NCI-H774 (cell line): ENCODE measurements around the gene PRRC2B.
"Not testable (repeated sequence)": the region's sequence is repeated elsewhere in the genome, so short reads cannot be mapped to it uniquely, and the experiment has no call there.

ENCODE experiments used
- DNase-seq: peaks from one replicate; lab custom pipeline; 2025; lab: John Stamatoyannopoulos, UW

PRRC2B gene

DNA sequence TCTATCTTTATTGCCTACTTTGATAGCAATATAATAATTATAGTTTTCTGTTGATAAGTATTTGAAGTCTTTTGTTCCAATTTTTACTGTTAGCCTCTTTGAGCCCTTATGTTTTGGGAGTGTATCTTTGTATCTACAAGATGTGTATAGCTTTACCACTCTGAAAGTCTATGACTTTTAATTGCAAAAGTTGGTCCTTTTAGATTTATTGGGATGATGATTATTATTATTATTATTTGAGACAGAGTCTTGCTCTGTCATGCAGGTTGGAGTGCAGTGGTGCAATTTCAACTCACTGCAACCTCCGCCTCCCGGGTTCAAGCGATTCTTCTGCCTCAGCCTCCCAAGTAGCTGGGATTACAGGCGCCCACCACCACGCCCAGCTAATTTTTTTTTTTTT is 78.2 kb downstream of the PRRC2B start:
- DNase-seq, result not testable (repeated sequence)

DNA sequence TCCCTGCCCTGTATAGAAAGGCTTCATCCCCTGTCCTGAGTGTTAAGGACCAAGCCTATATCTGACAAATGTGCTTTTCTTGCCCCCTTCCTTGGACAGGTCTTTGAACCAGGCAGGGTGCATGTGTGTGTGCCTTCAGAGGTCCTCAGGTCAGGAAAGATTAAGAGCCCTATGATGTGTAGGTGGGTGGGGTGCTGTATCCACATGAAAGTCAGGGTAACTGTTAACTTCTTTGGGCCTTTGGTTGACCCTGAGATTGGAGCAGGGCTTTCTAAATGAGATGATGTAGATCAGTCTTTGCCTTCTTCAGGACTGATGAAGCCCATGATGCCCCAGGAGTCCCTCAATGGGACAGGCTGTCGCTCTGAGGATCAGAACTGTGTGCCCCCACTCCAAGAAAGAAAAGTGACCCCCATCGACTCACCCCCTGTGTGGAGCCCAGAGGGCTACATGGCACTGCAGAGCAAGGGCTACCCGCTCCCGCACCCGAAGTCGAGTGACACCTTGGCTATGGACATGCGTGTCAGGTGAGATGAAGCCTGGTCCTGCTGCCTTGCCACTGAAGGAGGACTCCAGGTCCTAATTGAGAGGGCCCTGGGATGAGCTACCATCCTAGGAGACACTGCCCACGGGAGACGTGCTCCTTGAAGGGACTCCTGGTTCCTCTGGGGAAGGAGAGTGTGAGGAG is 79.5 kb downstream of the PRRC2B start:
- DNase-seq, result no peak

DNA sequence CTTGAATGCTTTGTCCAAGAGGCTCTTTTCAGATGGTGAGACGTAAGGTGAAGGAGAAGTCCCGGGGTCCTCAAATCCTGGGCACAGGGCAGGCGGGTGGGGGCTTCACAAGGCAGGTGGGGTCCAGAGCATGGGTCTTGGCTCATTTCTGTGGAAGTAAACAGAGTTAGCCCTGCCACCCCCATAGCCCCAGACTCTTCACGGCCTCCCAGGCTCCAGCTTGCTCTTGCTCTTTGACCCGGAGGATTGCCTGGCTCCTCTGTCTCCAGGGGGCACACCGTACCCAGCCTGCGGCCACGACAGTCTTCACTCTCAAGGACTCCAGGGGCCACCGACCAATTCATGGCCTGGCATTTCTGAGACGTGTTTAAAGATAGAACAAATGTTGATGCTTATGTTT is 80.0 kb downstream of the PRRC2B start:
- no peak for DNase-seq

DNA sequence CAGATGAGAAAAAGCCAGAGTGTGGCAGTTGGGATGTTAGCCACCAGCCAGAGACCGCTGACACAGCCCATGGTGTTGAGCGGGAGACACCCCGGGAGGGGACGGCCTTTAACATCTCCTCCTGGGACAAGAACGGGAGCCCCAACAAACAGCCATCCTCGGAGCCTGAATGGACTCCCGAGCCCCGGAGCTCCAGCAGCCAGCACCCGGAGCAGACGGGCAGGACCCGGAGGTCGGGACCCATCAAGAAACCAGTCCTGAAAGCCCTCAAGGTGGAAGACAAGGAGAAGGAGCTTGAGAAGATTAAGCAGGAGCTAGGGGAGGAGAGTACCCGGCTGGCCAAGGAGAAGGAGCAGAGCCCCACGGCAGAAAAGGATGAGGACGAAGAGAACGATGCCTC is 80.8 kb downstream of the PRRC2B start:
- no peak for DNase-seq

DNA sequence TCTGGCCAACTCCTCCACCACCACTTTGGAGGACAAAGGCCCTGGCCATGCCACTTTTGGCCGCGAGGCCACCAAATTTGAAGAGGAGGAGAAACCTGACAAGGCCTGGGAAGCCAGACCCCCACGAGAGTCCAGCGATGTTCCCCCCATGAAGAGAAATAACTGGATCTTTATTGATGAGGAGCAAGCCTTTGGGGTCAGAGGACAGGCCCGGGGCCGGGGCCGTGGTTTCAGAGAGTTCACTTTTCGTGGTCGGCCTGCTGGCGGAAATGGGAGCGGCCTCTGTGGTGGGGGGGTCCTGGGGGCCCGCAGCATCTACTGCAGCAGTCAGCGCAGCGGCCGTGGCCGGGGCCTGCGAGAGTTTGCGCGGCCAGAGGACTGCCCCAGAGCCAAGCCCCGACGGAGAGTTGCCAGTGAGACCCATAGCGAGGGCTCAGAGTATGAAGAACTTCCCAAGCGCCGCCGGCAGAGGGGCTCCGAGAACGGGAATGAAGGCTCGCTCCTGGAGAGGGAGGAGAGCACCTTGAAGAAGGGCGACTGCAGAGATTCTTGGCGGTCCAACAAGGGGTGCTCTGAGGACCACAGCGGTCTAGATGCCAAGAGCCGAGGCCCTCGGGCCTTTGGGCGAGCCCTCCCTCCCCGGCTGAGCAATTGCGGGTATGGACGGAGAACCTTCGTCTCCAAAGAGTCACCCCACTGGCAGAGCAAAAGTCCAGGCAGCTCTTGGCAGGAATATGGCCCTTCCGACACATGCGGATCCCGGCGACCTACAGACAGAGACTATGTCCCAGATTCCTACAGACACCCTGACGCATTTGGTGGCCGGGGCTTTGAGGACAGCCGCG is 81.4 kb downstream of the PRRC2B start:
- DNase-seq, result no peak

DNA sequence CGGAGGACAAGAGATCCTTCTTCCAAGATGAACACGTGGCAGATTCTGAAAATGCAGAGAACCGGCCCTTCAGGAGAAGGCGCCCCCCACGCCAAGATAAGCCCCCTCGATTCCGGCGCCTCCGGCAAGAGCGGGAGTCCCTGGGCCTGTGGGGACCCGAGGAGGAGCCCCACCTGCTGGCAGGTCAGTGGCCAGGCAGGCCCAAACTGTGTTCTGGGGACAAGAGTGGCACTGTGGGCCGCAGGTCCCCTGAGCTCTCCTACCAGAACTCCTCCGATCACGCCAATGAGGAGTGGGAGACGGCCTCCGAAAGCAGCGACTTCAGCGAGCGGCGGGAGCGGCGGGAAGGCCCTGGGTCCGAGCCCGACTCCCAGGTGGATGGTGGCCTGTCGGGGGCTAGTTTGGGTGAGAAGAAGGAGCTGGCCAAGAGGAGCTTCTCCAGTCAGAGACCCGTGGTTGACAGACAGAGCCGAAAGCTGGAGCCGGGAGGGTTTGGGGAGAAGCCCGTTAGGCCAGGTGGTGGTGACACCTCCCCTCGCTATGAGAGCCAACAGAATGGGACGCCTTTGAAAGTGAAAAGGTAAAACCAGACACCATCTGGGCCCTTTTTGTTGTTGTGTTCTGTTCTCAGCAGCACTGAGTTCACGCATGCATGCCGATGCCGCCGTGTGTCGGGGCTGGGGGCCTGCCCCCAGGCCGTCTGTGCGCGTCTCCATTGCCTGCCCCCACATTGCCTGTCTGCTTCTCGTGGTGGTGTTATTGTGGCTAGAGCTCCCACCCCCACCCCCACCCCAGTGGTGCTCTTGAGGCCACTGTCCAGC is 82.3 kb downstream of the PRRC2B start:
- DNase-seq, result no peak

DNA sequence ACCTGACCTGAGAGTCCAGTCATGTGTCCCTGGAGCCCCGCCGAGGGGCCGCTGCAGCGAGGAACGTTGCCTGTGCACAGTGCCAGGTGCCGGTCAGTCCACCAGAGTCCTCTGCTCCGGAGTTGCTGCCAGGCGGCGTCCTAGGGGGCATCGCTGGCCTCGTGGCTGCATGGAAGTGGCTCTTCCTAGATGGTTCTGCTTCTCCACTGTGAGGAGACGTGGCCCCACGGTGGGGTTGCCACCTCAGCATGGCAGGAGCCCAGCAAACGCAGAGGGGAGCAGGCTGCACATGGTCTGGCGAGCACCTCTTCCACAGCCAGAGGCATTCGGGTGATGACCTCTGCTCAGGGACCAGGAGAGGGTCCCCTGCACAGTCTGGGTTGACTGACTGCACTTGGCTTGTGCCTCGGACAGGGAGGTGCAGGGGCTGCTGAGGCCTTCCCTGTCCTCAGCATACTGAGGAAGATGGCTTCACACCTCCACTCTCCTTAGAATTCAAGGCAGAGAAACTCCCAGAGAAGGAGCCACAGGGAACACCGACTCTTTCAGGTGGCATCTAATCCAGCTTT is 83.0 kb downstream of the PRRC2B start:
- no peak for DNase-seq

DNA sequence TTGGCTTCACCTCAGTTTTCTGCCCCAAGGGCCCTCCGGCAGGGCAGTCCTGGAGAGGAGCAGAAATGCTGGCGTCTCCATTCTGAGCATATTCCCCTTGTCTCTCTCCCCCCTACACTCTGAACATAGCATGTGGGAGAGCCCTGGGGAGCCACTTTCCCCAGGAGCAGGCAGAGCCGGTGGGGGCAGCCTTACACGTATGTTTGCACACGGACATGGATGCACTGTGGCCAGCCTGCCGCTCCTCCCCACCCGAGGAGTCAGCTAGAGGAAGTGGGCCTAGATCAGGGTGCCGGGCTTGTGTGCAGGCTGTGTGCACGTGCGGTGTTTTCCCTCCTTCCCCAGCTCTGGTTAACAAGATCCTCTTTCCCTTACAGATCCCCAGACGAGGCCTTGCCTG is 83.5 kb downstream of the PRRC2B start:
- no peak for DNase-seq

DNA sequence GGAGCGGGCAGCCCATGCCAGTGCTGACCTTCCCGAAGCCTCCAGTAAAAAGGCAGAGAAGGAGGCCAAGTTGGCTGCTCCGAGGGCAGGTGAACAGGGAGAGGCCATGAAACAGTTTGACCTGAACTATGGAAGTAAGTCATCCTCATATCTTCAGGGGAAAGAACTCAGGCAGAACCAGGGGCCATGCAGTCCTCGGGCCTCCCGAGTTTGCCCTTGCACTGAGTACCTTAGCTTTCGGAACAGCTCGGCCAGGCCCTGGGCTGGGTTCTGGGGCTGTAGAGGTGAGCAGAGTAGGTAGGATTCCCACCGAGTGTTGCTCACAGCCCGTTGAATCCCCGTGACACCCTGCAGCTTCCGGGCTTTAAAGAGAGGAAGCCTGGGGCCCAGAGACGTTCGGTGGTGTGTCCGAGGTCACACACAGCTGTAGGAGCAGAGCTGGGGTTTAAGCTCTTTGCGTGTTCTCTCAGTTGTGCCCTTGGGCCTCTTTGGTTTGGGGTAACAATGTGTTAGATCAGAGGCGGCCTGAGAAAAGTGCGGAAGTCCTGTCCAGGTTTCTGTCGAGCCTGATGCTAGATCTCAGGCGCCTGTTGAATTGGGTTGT is 84.0 kb downstream of the PRRC2B start:
- DNase-seq, result no peak

DNA sequence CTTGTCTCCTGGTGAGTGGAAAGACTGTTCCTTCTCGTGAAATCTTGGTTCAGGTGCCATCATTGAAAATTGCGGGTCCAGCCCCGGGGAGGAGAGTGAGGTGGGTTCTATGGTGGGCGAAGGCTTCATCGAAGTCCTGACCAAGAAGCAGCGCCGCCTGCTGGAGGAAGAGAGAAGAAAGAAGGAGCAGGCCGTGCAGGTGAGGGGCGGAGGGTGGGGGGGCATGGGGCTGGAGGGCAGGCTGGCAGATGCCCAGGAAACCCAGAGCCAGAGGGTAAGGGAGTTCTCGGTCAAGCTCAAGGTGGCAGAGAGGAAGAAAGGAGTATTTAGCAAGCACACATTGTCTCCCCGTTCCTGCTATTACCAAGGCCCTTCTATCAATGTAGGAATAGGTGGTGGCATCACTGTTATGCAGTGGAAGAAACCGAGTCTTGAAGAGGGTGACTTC is 84.6 kb downstream of the PRRC2B start:
- DNase-seq, result no peak

DNA sequence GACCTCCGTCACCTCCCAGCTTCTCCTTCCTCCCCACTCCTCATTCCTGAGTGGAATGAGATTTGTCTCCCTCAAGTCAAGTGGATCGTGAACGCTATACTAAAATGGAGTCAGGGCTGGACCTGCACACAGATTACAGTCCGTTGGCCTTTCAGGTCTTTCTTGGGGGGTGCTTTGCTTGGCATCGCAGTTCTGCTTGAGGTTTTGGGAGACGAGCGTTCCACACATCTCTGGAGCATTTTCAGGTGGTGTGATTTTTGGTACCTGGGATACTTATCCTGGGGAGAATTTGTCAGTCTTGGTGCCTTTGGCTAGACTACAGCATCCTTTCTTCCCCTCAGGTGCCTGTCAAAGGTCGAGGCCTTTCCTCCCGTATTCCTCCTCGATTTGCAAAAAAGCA is 85.0 kb downstream of the PRRC2B start:
- no peak for DNase-seq

DNA sequence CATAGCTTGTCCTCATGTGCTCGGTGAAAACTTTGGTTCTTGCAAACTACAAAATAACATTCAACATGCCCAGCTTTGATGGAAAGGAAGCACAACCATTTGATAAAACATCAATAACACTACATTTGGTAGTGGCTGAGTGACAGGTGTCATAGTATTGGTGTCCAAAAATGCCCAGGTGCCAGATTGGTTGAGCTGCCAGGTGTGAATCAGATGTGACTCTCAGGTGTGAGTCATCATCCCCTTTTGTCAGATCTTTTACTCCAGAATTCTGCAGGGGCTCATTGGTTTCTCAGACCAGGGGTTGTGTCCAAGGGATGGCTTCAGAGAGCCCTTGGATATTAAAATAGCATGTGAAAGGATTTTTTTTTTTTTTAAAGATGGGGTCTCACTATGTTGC is 86.4 kb downstream of the PRRC2B start:
- DNase-seq, result no peak

DNA sequence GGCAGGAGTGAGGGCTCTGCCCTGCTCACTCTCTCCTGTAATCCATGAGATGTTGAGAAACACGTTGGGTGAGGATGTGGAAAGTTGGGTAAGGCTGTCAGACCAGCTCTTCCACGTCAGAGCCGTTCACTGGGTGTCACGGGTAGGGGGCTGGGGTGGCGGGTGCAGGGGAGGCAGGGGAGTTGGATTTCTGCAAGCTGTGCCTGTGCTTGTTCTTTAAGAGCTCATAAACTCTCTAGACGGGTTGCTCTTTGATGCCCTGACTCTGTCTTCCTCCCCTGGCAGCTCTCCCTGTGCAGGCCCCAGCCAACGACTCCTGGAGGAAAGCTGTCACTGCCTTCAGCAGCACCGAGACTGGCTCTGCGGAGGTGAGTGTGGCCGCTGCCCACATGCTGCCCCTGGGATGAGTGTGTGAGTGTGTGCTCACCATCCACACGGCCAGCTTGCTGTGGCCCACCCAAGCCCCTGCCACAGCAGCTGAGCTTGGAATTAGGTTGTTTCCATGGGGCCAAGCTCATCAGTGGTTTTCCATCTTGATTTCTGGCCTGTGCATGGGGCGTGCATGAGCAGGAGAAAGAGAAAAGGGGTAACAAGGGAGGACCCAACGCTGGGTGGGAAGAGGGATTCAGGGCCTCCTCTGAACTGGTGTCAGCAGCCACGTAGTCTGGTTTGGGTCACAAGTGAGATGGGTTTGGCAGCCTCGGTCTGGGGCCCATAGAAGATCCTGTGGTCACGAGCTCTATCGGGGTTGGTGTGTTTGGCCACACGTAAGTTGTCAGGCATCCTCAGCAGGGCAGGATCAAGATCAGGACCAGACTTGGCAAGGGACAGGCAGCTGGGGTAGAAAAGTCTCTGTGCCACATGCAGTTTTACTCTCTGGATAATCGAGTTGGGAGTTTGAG is 87.8 kb downstream of the PRRC2B start:
- no peak for DNase-seq

DNA sequence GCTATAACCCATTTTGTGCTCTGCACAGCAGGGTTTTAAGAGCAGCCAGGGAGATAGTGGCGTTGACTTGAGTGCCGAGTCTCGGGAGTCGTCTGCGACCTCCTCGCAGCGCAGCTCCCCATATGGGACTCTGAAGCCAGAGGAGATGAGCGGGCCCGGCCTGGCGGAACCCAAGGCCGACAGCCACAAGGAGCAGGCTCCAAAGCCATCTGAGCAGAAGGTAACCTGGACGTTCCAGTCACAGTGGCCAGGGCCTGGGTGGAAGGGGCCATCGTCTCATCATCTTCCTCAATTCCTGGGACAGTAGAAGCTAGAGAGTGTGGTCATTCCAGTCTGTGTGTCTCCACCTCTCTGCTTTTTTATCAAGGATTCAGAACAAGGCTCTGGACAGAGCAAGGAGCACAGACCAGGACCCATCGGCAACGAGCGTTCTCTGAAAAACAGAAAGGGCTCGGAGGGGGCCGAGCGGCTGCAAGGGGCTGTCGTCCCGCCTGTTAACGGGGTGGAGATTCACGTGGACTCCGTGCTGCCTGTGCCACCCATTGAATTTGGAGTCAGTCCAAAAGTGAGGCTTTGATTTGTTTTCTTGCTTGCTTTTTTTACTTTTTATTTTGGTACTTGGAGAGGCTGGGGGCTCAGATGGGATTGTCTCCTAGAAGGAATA is 88.6 kb downstream of the PRRC2B start:
- DNase-seq, result no peak

DNA sequence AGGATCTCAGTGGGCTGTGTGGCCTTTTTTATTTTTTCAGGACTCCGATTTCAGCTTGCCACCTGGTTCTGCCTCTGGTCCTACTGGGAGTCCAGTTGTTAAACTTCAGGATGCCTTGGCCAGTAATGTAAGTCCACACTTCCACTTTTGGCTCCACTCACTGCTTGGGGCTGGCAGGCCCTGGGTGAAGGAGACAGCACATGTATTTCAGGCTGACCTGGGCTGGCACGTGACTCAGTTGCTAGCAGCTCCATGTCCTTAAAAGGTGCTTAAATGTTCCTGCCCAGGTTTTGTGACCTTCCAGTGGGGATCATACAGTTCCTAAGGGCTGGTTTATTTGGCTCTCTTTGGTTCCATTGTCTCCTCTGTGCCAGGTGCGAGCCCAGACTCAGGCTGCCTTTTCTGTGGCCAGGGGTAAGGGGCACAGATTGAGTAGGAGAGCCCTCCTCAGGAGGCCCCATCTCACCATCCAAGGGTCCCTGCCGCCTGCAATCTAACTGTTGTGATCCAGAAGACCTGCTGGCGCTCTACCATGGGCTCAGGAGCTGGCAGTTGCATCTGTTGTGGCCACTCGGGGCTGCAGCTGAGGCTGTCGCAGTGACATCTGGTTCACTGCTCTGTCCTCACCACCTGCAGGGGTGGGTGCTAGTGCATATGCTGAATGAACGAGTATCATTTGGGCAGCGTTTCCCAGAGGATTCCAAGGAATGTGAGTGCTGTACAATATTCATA is 89.6 kb downstream of the PRRC2B start:
- no peak for DNase-seq

DNA sequence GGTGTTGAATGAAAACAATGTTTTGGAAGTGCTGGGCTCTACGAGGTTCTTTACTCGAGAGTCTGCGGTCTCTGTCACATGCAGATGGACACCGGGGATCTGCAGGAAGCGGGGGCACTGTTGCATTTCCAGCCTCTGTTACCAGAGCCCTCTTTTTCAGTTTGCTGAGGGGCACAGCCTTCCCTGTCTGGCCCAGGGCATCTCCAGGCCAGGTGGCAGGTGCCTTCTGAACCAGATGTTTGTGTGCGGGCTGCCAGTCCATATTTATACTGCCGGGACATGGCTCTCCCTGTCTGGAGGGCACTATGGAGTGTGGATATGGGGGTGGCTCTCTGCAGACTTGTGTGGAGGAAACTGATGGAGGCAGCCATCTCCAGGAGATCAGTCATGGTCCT is 90.2 kb downstream of the PRRC2B start:
- DNase-seq, result no peak

DNA sequence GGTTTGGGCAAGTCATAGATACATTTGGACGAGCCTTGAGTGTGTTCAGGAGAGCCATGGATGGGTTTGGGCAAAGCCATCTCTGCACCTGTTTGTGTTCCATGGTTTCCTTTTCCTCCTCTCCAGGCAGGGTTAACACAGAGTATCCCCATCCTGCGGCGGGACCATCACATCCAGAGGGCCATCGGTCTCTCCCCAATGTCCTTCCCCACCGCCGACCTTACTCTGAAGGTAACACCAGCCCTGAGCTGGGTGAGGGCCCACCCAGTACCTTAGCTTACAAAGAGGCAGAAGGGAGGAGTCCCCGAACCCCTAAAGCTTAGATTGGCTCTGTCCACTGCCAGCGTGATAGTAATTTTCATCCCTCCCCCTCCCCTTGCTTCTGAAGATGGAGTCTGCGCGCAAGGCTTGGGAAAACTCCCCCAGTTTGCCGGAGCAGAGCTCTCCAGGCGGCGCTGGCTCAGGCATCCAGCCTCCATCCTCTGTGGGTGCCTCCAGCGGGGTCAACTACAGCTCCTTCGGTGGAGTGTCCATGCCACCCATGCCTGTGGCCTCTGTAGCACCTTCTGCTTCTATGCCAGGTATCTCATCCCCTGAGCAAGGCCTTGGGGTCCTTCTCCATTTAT is 90.8 kb downstream of the PRRC2B start:
- DNase-seq, result no peak

DNA sequence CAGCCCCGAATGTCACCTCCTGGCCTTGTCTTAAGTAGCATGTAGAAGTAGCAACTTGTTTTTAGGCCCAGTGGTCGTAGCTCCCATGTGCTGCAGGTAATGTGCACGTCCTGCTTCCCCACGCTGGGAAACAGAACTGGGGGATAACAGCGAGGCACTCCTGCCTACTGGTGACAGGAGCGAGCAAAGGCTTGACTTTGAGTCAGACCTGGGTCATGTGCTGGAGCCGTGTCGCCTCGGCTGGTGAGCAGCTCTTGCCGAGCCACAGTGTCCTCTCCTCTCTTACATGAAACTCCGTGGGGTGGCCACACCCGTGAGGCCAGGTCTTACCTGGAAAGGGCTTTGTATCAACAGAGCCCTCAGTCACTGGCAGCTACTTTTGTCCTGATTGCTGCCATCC is 91.3 kb downstream of the PRRC2B start:
- no peak for DNase-seq

DNA sequence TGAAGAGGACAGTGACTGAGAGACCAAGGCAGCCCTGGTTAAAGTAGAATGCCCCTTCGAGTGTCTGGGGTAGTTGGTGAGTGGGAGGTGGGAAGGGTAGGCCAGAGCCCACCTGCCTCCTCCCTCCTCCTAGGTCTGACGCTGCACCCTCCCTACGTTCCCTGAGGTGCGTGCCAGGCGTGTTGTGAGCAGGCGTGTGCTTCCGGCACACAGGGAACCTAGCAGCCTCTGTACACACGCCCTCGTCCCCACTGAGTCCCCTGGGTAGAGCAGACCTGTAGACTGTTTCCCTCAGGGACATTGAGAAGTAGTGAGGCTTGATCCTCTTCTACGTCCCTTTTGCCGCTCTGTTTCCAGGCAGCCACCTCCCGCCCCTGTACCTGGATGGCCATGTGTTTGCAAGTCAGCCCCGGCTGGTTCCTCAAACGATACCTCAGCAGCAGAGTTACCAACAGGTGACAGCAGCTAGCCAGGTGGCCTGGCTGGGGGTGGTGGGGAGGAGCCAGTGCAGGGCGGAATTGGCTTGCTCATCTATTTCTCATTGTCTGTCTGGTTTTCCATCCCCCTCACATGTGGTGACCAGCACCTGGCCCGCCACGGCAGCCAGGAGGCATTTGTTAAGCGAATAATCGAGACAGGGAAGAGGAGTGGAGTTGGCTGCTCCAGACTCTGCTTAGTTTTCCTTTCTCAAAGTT is 92.0 kb downstream of the PRRC2B start:
- no peak for DNase-seq
